HepG2 (cell line): ENCODE measurements around the gene FAIM2. TPM values are rescaled to one million over a fixed set of nuclear protein-coding genes. Genes with fewer than 3 reads are reported as not detected.
A peak's percentile ranks its signal among the peaks of the same experiment; 100 is the strongest.

Experiments used
- ARNTL ChIP-seq: sonication (generic); formaldehyde crosslinking; IDR thresholded peaks from 2 replicates; pipeline ENCODE4 v1.4.0; 2020; ENCODE audit warnings: mild to moderate bottlenecking, missing genetic modification reagents
- ASH2L ChIP-seq: fragments of 300-600, 200-600 bp; sonication (generic); IDR thresholded peaks from 2 replicates; pipeline ENCODE4 v1.7.0; 2017; ENCODE audit warnings: low read depth, mild to moderate bottlenecking, moderate library complexity, mixed read lengths, low read length; ENCODE audit not compliant: insufficient read length
- ATF2 ChIP-seq: sonication (generic); formaldehyde crosslinking; IDR thresholded peaks from 2 replicates; pipeline ENCODE4 v1.4.0; 2020; ENCODE audit warnings: missing genetic modification reagents
- CBX2 ChIP-seq, 2 experiments: fragments of 200-600 bp in 1 of 2; sonication (generic); formaldehyde crosslinking in 1 of 2; IDR thresholded peaks; 2 replicates each; pipeline versions ENCODE4 v1.7.0 to v1.8.1; 2018 to 2022; ENCODE audit warnings: low read depth in 2 of 2, low read length in 1 of 2, mild to moderate bottlenecking in 1 of 2, missing genetic modification reagents in 1 of 2
- CBX5 ChIP-seq: sonication (generic); formaldehyde crosslinking; IDR thresholded peaks from 2 replicates; pipeline ENCODE4 v1.4.0; 2020; ENCODE audit warnings: missing genetic modification reagents, borderline replicate concordance
- GZF1 ChIP-seq: sonication (generic); formaldehyde crosslinking; IDR thresholded peaks from 2 replicates; pipeline ENCODE4 v1.5.1; 2020; ENCODE audit warnings: mild to moderate bottlenecking, missing genetic modification reagents
- HOMEZ ChIP-seq: IDR thresholded peaks from 2 replicates; pipeline ENCODE4 v1.6.1; 2016; ENCODE audit warnings: low read depth
- ISX ChIP-seq: sonication (generic); formaldehyde crosslinking; conservative IDR thresholded peaks from 2 replicates; pipeline ENCODE4 v1.5.0; 2020; ENCODE audit warnings: missing genetic modification reagents
- MTA1 ChIP-seq: sonication (generic); formaldehyde crosslinking; IDR thresholded peaks from 2 replicates; pipeline ENCODE4 v1.4.0; 2020; ENCODE audit warnings: missing genetic modification reagents, mild to moderate bottlenecking, borderline replicate concordance
- PPARG ChIP-seq: conservative IDR thresholded peaks from 2 replicates; pipeline ENCODE4 v1.6.1; 2016; ENCODE audit warnings: missing biosample characterization, missing genetic modification reagents
- SIX4 ChIP-seq: sonication (generic); formaldehyde crosslinking; IDR thresholded peaks from 2 replicates; pipeline ENCODE4 v1.4.0; 2020; ENCODE audit warnings: missing genetic modification reagents
- TRAFD1 ChIP-seq: sonication (generic); formaldehyde crosslinking; IDR thresholded peaks from 2 replicates; pipeline ENCODE4 v1.5.1; 2020; ENCODE audit warnings: missing genetic modification reagents, mild to moderate bottlenecking, borderline replicate concordance
- TSC22D2 ChIP-seq: sonication (generic); formaldehyde crosslinking; IDR thresholded peaks from 2 replicates; pipeline ENCODE4 v1.5.1; 2020; ENCODE audit warnings: missing genetic modification reagents, mild to moderate bottlenecking, borderline replicate concordance
- XRCC5 ChIP-seq: fragments of 200-400 bp; formaldehyde crosslinking; optimal IDR thresholded peaks from 2 replicates; pipeline ENCODE3; 2017; ENCODE audit warnings: mild to moderate bottlenecking, low read length
- ZBTB46 ChIP-seq: sonication (generic); formaldehyde crosslinking; IDR thresholded peaks from 2 replicates; pipeline ENCODE4 v1.4.0; 2020; ENCODE audit warnings: mild to moderate bottlenecking, missing genetic modification reagents, borderline replicate concordance
- ZNF317 ChIP-seq: sonication (generic); formaldehyde crosslinking; IDR thresholded peaks from 2 replicates; pipeline ENCODE4 v1.5.0; 2020; ENCODE audit warnings: mild to moderate bottlenecking, missing genetic modification reagents
- ZNF564 ChIP-seq: sonication (generic); formaldehyde crosslinking; IDR thresholded peaks from 2 replicates; pipeline ENCODE4 v1.8.1; 2023; ENCODE audit warnings: mild to moderate bottlenecking, missing genetic modification reagents
- ZNF678 ChIP-seq: sonication (generic); formaldehyde crosslinking; IDR thresholded peaks from 2 replicates; pipeline ENCODE4 v1.4.0; 2020; ENCODE audit warnings: mild to moderate bottlenecking, missing genetic modification reagents
- polyA plus RNA-seq, 8 experiments: library from polyadenylated mRNA; depleted of rRNA in 3 of 8; stranded (reverse) in 7 of 8; unstranded in 1 of 8; fragments of >200 nt; fragmentation: Illumina TruSeq in 4 of 8; extraction: Trizol in 4 of 8; gene quantifications; 2 replicates each; pipeline versions ENCODE4 v1.2.1 to v1.2.3, GENCODE V29; 2011 to 2016; ENCODE audit warnings: low read depth in 4 of 8, missing spikeins in 1 of 8, mixed read lengths in 1 of 8; ENCODE audit not compliant: insufficient read depth in 1 of 8
- total RNA-seq, 5 experiments: library from RNA; depleted of rRNA; stranded (reverse); fragments of >200 nt; fragmentation: Illumina TruSeq; extraction: Trizol; gene quantifications; 2 replicates each; pipeline ENCODE4 v1.2.3, GENCODE V29; 2016; ENCODE audit warnings: low read depth in 1 of 5

The FAIM2 gene
- total and polyA plus RNA-seq, 2 of the 13 experiments (the other 11 are each of a cell fraction or from before 2014, with no cell fraction given) = not detected

- TF ChIP-seq ZBTB46 (CRISPR knock-in tag) = no peak
- no peak for TF ChIP-seq TSC22D2 (CRISPR knock-in tag)
- peak; percentile 46 for TF ChIP-seq ASH2L
- peak; percentile 60; the same call in 1 of the 2 replicates for TF ChIP-seq ZNF564 (CRISPR knock-in tag)
- TF ChIP-seq TRAFD1 (CRISPR knock-in tag) = no peak
- no peak for TF ChIP-seq CBX5
- no peak for TF ChIP-seq HOMEZ (CRISPR knock-in tag)
- no peak for TF ChIP-seq ATF2
- peak; percentile 42; the same call in 1 of the 2 replicates for TF ChIP-seq ZNF317 (CRISPR knock-in tag)
- 0 out of 2 replicates have a peak, but pooled peaks have one; percentile 30 for TF ChIP-seq ZNF678 (CRISPR knock-in tag)
- TF ChIP-seq CBX2 (IDR thresholded peaks at IDR 0.05; ENCODE audit: low read depth, low read length) = no peak
- TF ChIP-seq CBX2 (CRISPR knock-in tag; IDR thresholded peaks at IDR 0.05; ENCODE audit: low read depth) = no peak
- TF ChIP-seq PPARG = 0 out of 2 replicates have a peak, but pooled peaks have one; percentile 29
- peak; percentile 61 for TF ChIP-seq XRCC5
- no peak for TF ChIP-seq GZF1
- TF ChIP-seq SIX4 = peak; percentile 44; the same call in 1 of the 2 replicates
- 0 out of 2 replicates have a peak, but pooled peaks have one; percentile 75 for TF ChIP-seq ISX (CRISPR knock-in tag)
- TF ChIP-seq MTA1 = no peak
- TF ChIP-seq ARNTL (CRISPR knock-in tag) = no peak
These were observed 61.0 kb downstream of the FAIM2 start, which contains the start of gene BCDIN3D (continued) for GRCh38 chr12:49842519-49843352.
